HFF-Myc (cell line): ENCODE data around the gene TERC.

Experiments
- DNase-seq: peaks from one replicate; pipeline ENCODE4 v3.0.0-alpha.2; 2011; ENCODE audit warnings: low read depth; ENCODE audit errors: extremely low read depth
- H3K4me3 ChIP-seq: replicated peaks from 2 replicates; pipeline ENCODE4 v1.5.1; 2011; ENCODE audit warnings: low read depth, mild to moderate bottlenecking, control low read depth, low read length
- TF ChIP-seq, protein P1 (sequence below): IDR thresholded peaks from 2 replicates; pipeline ENCODE4 v1.5.1; 2012; ENCODE audit warnings: mild to moderate bottlenecking, low read depth, low read length, control low read depth; ENCODE audit errors: missing control alignments

Gene TERC

DNA sequence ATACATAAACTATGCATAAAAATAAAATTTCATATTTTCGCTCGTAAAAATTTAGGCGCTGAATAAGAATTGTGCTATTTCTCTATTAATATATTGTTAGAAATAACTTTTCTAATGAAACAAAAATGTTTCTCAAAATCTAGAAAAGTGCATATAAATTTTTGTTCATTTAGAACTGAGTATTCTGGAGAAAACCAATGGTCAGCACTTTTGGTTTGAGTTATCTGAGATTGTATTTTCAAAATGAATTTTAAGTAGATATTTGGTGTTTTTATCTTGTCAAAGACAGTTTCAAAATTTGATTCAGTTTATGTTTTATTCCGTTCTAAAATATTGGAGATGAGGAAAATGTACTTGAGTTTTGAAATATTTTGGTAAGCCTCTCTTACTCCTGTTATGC, 22.3 kb upstream of the TERC start:
- DNase-seq, result no peak
- no peak overlapping the region for H3K4me3 ChIP-seq
- TF ChIP-seq, protein P1, sequence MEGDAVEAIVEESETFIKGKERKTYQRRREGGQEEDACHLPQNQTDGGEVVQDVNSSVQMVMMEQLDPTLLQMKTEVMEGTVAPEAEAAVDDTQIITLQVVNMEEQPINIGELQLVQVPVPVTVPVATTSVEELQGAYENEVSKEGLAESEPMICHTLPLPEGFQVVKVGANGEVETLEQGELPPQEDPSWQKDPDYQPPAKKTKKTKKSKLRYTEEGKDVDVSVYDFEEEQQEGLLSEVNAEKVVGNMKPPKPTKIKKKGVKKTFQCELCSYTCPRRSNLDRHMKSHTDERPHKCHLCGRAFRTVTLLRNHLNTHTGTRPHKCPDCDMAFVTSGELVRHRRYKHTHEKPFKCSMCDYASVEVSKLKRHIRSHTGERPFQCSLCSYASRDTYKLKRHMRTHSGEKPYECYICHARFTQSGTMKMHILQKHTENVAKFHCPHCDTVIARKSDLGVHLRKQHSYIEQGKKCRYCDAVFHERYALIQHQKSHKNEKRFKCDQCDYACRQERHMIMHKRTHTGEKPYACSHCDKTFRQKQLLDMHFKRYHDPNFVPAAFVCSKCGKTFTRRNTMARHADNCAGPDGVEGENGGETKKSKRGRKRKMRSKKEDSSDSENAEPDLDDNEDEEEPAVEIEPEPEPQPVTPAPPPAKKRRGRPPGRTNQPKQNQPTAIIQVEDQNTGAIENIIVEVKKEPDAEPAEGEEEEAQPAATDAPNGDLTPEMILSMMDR, result no peak

DNA sequence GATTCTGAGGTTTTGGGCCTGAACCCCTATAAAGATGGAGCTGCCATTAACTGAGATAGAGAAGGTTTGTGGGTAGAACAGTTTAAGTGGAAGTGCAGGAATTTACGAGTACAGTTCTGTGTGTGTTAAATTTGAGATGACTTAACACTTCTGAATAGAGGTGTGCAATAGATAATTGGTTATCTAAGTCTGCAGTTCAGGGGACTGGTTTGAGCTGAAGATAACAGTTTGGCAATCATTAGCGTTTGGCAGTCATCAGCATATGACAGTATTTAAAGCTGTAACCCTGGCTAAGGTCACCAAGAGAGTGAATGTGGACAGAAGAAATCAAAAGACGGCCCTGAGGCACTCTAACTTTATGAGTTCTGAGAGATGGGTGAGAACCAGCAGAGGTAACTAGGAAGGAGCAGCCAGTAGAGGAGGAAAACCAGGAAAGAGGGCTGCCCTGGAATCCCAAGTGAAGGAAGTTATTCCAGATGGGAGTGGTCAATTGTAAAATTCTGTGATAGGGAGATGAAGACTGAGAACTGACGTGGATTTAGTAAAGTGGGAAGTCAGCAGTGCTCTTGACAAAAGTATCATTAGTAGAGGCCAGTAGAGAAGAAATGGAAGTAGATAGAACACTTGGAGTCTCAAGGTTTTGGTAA, 16.5 kb upstream of the TERC start:
- H3K4me3 ChIP-seq, result no peak overlapping the region
- TF ChIP-seq, protein P1, result no peak
- DNase-seq, result no peak

DNA sequence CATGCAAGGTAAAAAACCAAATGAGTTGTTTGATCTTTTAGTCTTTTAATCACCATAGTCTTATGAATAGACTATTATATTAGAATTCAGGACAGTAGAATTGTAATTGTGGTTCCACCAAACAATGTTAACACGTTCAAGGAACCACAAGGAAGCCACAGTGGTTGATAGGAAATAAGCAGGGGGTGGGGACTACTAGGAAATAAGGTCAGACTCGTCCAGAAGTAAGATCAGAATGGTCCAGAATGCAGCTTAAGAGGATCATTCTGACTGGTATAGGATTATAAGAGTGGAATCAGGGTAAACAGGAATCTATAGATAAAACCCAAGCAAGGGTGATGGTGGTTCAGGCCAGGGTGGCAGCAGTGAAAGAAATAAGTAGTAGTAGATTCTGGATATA, 15.9 kb upstream of the TERC start:
- no peak overlapping the region for H3K4me3 ChIP-seq
- TF ChIP-seq, protein P1, result no peak
- DNase-seq, result no peak

DNA sequence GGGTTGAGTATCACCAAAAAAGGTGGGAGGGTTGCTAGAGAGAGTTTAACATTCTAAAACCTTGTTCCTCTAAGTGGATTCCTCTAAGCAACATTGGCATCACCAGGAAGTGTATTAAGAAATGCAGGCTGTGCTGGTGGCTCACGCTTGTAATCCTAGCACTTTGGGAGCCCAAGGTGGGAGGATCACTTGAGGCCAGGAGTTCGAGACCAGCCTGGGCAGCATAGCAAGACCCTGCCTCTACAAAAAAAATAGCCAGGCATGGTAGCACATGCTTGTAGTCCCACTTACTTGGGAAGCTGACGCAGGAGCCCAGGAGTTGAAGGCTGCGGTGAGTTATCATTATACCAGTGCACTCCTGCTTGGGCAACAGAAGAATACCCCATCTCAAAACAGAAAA, 13.0 kb upstream of the TERC start:
- TF ChIP-seq, protein P1, result no peak
- no peak overlapping the region for H3K4me3 ChIP-seq
- no peak for DNase-seq

DNA sequence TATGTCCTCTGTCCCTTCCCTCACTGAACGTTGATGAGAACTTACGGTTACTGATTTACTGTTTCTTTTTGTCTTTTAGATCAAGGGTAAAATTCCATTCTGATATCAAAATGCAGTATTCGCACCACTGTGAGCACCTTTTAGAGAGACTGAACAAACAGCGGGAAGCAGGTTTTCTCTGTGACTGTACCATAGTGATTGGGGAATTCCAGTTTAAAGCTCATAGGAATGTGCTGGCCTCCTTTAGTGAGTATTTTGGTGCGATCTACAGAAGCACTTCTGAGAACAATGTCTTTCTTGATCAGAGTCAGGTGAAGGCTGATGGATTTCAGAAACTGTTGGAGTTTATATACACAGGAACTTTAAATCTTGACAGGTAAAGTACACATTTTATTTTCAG, 9.3 kb upstream of the TERC start:
- no peak for DNase-seq
- TF ChIP-seq, protein P1, result no peak
- peak overlapping the region; percentile 69 for H3K4me3 ChIP-seq

DNA sequence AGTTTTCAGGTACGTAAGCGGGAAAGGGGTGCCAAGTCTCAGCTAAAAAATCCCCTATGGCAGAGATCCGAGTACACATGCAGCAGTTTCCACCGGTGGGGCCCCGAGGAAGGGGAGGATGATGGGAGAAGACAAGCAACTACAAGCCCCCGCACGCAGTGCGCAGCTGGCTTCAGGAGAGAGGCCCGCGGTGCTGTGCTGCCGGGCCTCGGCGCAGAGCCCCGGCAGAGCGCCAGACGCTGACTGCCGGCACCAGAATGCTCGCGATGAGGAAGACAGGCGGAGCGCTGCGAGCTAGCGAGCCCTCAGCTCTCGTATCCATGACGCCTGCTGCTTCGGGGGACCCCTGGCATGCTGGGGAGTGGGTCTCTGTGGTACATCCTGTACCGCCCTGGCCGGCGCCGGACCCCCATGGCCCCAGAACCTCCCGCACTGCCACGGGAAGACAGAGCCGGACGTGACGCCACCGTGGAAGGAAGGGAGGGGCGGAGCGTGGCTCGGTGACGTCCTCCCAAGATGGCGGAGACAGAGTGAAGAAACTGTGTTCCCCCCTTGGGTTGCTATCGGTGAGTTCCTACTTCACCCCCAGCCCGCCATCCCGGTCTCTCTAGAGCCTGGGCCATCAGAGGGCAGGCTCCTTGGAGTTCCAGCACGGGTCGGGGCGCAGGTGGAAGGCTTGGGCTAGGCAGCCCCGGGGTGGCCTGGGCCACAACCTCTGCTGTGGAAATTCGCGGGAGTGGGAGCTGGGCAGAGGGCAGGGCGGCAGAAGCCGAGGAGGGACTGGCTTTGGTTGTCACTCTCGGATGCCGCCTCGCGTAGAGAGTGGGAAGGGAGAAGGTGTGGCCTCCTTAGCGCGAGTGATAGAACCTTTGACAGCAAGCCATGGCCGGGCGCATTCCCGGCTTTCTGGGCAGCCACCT, 8.3 kb upstream of the TERC start, which contains the start of gene MYNN:
Gene MYNN, plus strand, starts transcription at position 500 of the 920 bp plus-strand sequence. CDS start 900 bp downstream, outside the sequence.
- DNase-seq, result peak; percentile 65
- peak within 1 kb of the TSS; percentile 69 for H3K4me3 ChIP-seq
- TF ChIP-seq, protein P1, result no peak
